Activated effector memory CD4-positive, alpha-beta T cell treated with Interleukin-2 at 50 U/mL for 16 hours (primary cell): ENCODE results near the gene LCORL.
"Not testable (repeated sequence)": the region's sequence is repeated elsewhere in the genome, so short reads cannot be mapped to it uniquely, and the experiment has no call there.

Source experiments
- DNase-seq: peaks from one replicate; pipeline ENCODE4 v3.0.0-alpha.2; 2020

The LCORL gene

GRCh38 chr4:18014269-18014668 is 7.3 kb downstream of the LCORL start:
- DNase-seq = no peak

- no peak for DNase-seq
Measured at GRCh38 chr4:18012807-18013462, 8.6 kb downstream of the LCORL start.

GRCh38 chr4:18012134-18012806 is 9.3 kb downstream of the LCORL start:
- DNase-seq = no peak

GRCh38 chr4:18007625-18008024 is 13.9 kb downstream of the LCORL start:
- DNase-seq = no peak

GRCh38 chr4:18006432-18006831 is 15.1 kb downstream of the LCORL start:
- not testable (repeated sequence) for DNase-seq

- no peak for DNase-seq
Measured at GRCh38 chr4:17997129-17997528, 24.4 kb downstream of the LCORL start.

- DNase-seq = no peak
Measured at GRCh38 chr4:17995165-17995564, 26.4 kb downstream of the LCORL start.

GRCh38 chr4:17985832-17986231 is 35.7 kb downstream of the LCORL start:
- DNase-seq = no peak

- DNase-seq = no peak
Measured at GRCh38 chr4:17981063-17981462, 40.5 kb downstream of the LCORL start.

- DNase-seq = no peak
Measured at GRCh38 chr4:17968721-17969120, 52.8 kb downstream of the LCORL start.

GRCh38 chr4:17967078-17967477 is 54.5 kb downstream of the LCORL start:
- no peak for DNase-seq

- no peak for DNase-seq
Measured at GRCh38 chr4:17966312-17966711, 55.2 kb downstream of the LCORL start.

- DNase-seq = no peak
Measured at GRCh38 chr4:17964576-17964975, 57.0 kb downstream of the LCORL start.

GRCh38 chr4:17962171-17962570 is 59.4 kb downstream of the LCORL start:
- no peak for DNase-seq

- no peak for DNase-seq
Measured at GRCh38 chr4:17961249-17961648, 60.3 kb downstream of the LCORL start.

GRCh38 chr4:17958181-17958580 is 63.4 kb downstream of the LCORL start:
- no peak for DNase-seq

GRCh38 chr4:17957688-17958087 is 63.9 kb downstream of the LCORL start:
- no peak for DNase-seq

GRCh38 chr4:17956245-17956644 is 65.3 kb downstream of the LCORL start:
- DNase-seq = no peak

GRCh38 chr4:17945303-17945702 is 76.3 kb downstream of the LCORL start:
- DNase-seq = no peak

- DNase-seq = no peak
Measured at GRCh38 chr4:17941731-17942130, 79.8 kb downstream of the LCORL start.

GRCh38 chr4:17939054-17939453 is 82.5 kb downstream of the LCORL start:
- no peak for DNase-seq

- DNase-seq = no peak
Measured at GRCh38 chr4:17934286-17934685, 87.3 kb downstream of the LCORL start.

- no peak for DNase-seq
Measured at GRCh38 chr4:17933126-17933525, 88.4 kb downstream of the LCORL start.

GRCh38 chr4:17932041-17932440 is 89.5 kb downstream of the LCORL start:
- DNase-seq = no peak

GRCh38 chr4:17930256-17930655 is 91.3 kb downstream of the LCORL start:
- DNase-seq = no peak
